OCI-LY1 (cell line): Measurements from ENCODE around the gene SV2B.

ENCODE experiments used
- EZH2 ChIP-seq: fragments of 200-600 bp; sonication (generic), shearing (Covaris generic); IDR thresholded peaks from 2 replicates; pipeline ENCODE4 v1.8.0; 2017; ENCODE audit warnings: borderline replicate concordance, mixed run types, mild to moderate bottlenecking, antibody characterized with exemption, low read length, moderate library complexity, mixed read lengths
- TF ChIP-seq, protein P1 (sequence below): fragments of 200-600 bp; sonication (generic), shearing (Covaris generic); IDR thresholded peaks from 2 replicates; pipeline ENCODE4 v1.5.1; 2017; ENCODE audit warnings: mild to moderate bottlenecking, antibody characterized with exemption, low read length, moderate library complexity, mixed read lengths

DNA sequence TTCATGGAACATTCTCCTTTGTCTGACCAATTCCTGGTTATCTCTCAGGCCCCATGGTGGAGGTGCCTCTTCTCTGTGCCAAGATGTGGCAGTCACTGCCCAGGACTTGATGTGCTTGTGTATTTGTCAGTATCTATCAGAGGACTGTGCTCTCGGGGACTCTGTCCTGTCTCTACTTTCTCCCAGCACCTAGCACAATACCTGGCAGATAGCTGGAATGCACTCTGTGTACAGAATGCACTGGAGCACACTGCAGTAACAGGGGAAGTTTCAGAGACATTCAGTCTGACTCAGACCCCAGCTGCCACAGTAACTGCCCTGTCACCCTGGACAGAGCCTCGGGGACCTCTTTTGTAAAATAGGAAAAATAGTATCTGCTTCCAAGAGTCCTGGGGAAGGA is 34.6 kb upstream of the SV2B start:
- TF ChIP-seq, protein P1, sequence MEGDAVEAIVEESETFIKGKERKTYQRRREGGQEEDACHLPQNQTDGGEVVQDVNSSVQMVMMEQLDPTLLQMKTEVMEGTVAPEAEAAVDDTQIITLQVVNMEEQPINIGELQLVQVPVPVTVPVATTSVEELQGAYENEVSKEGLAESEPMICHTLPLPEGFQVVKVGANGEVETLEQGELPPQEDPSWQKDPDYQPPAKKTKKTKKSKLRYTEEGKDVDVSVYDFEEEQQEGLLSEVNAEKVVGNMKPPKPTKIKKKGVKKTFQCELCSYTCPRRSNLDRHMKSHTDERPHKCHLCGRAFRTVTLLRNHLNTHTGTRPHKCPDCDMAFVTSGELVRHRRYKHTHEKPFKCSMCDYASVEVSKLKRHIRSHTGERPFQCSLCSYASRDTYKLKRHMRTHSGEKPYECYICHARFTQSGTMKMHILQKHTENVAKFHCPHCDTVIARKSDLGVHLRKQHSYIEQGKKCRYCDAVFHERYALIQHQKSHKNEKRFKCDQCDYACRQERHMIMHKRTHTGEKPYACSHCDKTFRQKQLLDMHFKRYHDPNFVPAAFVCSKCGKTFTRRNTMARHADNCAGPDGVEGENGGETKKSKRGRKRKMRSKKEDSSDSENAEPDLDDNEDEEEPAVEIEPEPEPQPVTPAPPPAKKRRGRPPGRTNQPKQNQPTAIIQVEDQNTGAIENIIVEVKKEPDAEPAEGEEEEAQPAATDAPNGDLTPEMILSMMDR = no peak
- TF ChIP-seq EZH2 = no peak
